Stomach (tissue), 4 donors: ENCODE data around the gene FGF14.

Experiments used
- CTCF ChIP-seq, 7 experiments: fragments of 450-650 bp in 4 of 7; fragments of 200-600 bp in 3 of 7; sonication (generic) in 3 of 7; IDR thresholded peaks; one replicate each; pipeline ENCODE4 v1.5.1; 2016 to 2019; ENCODE audit warnings: antibody characterized with exemption in 7 of 7, control low read depth in 2 of 7, mild to moderate bottlenecking in 1 of 7
- EP300 ChIP-seq: sonication (generic); formaldehyde crosslinking; IDR thresholded peaks from one replicate; pipeline ENCODE4 v1.6.1; 2017; ENCODE audit warnings: antibody characterized with exemption
- POLR2A ChIP-seq, 4 donors: fragments of 450-650 bp; IDR thresholded peaks; one replicate each; pipeline ENCODE4 v1.6.1; 2016; ENCODE audit warnings: antibody characterized with exemption in 4 of 4, control low read depth in 2 of 4, mild to moderate bottlenecking in 1 of 4, moderate library complexity in 1 of 4
- POLR2AphosphoS5 ChIP-seq, 3 donors: sonication (generic); formaldehyde crosslinking; IDR thresholded peaks; one replicate each; pipeline ENCODE4 v1.6.1; 2016; ENCODE audit warnings: antibody characterized with exemption in 3 of 3

GRCh38 chr13:101866889-101867581 is 534.8 kb downstream of the FGF14 start:
- TF ChIP-seq POLR2A (IDR thresholded peaks at IDR 0.05) (no peak), CTCF (IDR thresholded peaks at IDR 0.05) (no peak), POLR2AphosphoS5 (IDR thresholded peaks at IDR 0.05) (no peak), EP300 (no peak)
